Hepatocyte (in vitro differentiated cells): ENCODE results near the gene RPL26.

Experiments used
- EZH2 ChIP-seq: fragments of 200-600 bp; sonication (generic); IDR thresholded peaks from 2 replicates; pipeline ENCODE4 v1.6.1; 2016; ENCODE audit warnings: antibody characterized with exemption, mild to moderate bottlenecking, borderline replicate concordance
- EZH2phosphoT487 ChIP-seq: fragments of 200-600 bp; sonication (generic); IDR thresholded peaks from one replicate; pipeline ENCODE4 v1.6.1; 2018; ENCODE audit warnings: antibody characterized with exemption, mild to moderate bottlenecking, low read depth, moderate library complexity; ENCODE audit not compliant: unreplicated experiment, severe bottlenecking
- TF ChIP-seq, protein P1 (sequence below): fragments of 200-600 bp; sonication (generic); IDR thresholded peaks from 2 replicates; pipeline ENCODE4 v1.5.1; 2016; ENCODE audit warnings: antibody characterized with exemption, mild to moderate bottlenecking; ENCODE audit not compliant: poor library complexity

DNA sequence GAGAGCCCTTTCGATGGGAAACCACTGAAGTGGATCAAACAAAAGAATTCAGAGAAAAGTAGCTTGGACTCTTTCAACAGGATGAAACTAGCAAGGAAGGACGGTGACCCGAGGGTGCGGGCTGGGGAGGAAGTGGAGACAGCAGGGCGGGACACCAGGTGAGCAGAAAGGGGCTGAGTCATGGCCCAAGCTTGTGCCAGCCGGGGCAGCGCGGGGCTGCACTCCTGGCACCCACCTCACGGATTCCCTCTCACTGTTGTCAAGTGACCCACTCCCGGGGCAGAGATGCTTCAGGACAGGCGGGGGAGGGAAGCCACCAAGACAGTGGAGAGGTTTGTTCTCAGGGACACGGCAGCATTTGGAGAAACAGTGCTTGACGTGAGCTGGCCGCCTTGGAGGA is 25.4 kb upstream of the RPL26 start:
- TF ChIP-seq, protein P1, sequence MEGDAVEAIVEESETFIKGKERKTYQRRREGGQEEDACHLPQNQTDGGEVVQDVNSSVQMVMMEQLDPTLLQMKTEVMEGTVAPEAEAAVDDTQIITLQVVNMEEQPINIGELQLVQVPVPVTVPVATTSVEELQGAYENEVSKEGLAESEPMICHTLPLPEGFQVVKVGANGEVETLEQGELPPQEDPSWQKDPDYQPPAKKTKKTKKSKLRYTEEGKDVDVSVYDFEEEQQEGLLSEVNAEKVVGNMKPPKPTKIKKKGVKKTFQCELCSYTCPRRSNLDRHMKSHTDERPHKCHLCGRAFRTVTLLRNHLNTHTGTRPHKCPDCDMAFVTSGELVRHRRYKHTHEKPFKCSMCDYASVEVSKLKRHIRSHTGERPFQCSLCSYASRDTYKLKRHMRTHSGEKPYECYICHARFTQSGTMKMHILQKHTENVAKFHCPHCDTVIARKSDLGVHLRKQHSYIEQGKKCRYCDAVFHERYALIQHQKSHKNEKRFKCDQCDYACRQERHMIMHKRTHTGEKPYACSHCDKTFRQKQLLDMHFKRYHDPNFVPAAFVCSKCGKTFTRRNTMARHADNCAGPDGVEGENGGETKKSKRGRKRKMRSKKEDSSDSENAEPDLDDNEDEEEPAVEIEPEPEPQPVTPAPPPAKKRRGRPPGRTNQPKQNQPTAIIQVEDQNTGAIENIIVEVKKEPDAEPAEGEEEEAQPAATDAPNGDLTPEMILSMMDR: no peak
- no peak for TF ChIP-seq EZH2phosphoT487
- TF ChIP-seq EZH2: no peak
